Measurements from ENCODE around the gene NPR3.

Gene NPR3

GRCh38 chr5:32711681-32712480, 760 bp downstream of the NPR3 start:
- Histone ChIP-seq H3K36me3 (ENCODE audit: control insufficient read depth in 1 of 2, insufficient read depth in 2 of 2, low read length in 2 of 2) (no peaks in the 10 kb centered on the region), H3K4me3 (ENCODE audit: low read depth in 1 of 2, low read length in 2 of 2) (peak overlapping the region in 1 of 2 donors; percentile 53), H3K9me3 (ENCODE audit: control insufficient read depth in 1 of 2, low read length in 2 of 2) (no peaks in the 10 kb centered on the region), H3K27me3 (ENCODE audit: control insufficient read depth in 1 of 2, insufficient read depth in 2 of 2, low read length in 2 of 2) (peaks cover 29 to 36% of the 10 kb centered on the region in 2 donors), H3K9ac (ENCODE audit: low read depth in 1 of 2, low read length in 2 of 2) (no peak overlapping the region), H3K4me1 (ENCODE audit: control insufficient read depth in 1 of 2, insufficient read depth in 2 of 2, low read length in 2 of 2) (peaks cover 0 to 10% of the 10 kb centered on the region in 2 donors), H3K27ac (ENCODE audit: low read depth, low read length) (no peak overlapping the region)

- peaks cover 0 to 10% of the 10 kb centered on the region in 2 donors for H3K4me1 ChIP-seq (ENCODE audit: control insufficient read depth in 1 of 2, insufficient read depth in 2 of 2, low read length in 2 of 2)
- H3K9me3 ChIP-seq (ENCODE audit: control insufficient read depth in 1 of 2, low read length in 2 of 2) = no peaks in the 10 kb centered on the region
- H3K27me3 ChIP-seq (ENCODE audit: control insufficient read depth in 1 of 2, insufficient read depth in 2 of 2, low read length in 2 of 2) = peaks cover 29 to 36% of the 10 kb centered on the region in 2 donors
- H3K36me3 ChIP-seq (ENCODE audit: control insufficient read depth in 1 of 2, insufficient read depth in 2 of 2, low read length in 2 of 2) = no peaks in the 10 kb centered on the region
- no peak overlapping the region for H3K27ac ChIP-seq (ENCODE audit: low read depth, low read length)
- H3K9ac ChIP-seq (ENCODE audit: low read depth in 1 of 2, low read length in 2 of 2) = no peak overlapping the region
- peak overlapping the region in 1 of 2 donors; percentile 53 for H3K4me3 ChIP-seq (ENCODE audit: low read depth in 1 of 2, low read length in 2 of 2)
Measured at GRCh38 chr5:32712481-32713360, 1.6 kb downstream of the NPR3 start.

- Histone ChIP-seq H3K4me1 (ENCODE audit: control insufficient read depth in 1 of 2, insufficient read depth in 2 of 2, low read length in 2 of 2) (peaks cover 0 to 10% of the 10 kb centered on the region in 2 donors), H3K9ac (ENCODE audit: low read depth in 1 of 2, low read length in 2 of 2) (no peak overlapping the region), H3K9me3 (ENCODE audit: control insufficient read depth in 1 of 2, low read length in 2 of 2) (no peaks in the 10 kb centered on the region), H3K4me3 (ENCODE audit: low read depth in 1 of 2, low read length in 2 of 2) (peak overlapping the region in 1 of 2 donors; percentile 53), H3K27ac (ENCODE audit: low read depth, low read length) (no peak overlapping the region), H3K27me3 (ENCODE audit: control insufficient read depth in 1 of 2, insufficient read depth in 2 of 2, low read length in 2 of 2) (peaks cover 29 to 36% of the 10 kb centered on the region in 2 donors), H3K36me3 (ENCODE audit: control insufficient read depth in 1 of 2, insufficient read depth in 2 of 2, low read length in 2 of 2) (no peaks in the 10 kb centered on the region)
Measured at GRCh38 chr5:32713361-32713769, 2.2 kb downstream of the NPR3 start.

- H3K4me3 ChIP-seq (ENCODE audit: low read depth in 1 of 2, low read length in 2 of 2) = no peak overlapping the region
- H3K36me3 ChIP-seq (ENCODE audit: control insufficient read depth in 1 of 2, insufficient read depth in 2 of 2, low read length in 2 of 2) = no peaks in the 10 kb centered on the region
- no peak overlapping the region for H3K27ac ChIP-seq (ENCODE audit: low read depth, low read length)
- H3K9me3 ChIP-seq (ENCODE audit: control insufficient read depth in 1 of 2, low read length in 2 of 2) = no peaks in the 10 kb centered on the region
- peaks cover 0 to 10% of the 10 kb centered on the region in 2 donors for H3K4me1 ChIP-seq (ENCODE audit: control insufficient read depth in 1 of 2, insufficient read depth in 2 of 2, low read length in 2 of 2)
- peaks cover 27 to 32% of the 10 kb centered on the region in 2 donors for H3K27me3 ChIP-seq (ENCODE audit: control insufficient read depth in 1 of 2, insufficient read depth in 2 of 2, low read length in 2 of 2)
- no peak overlapping the region for H3K9ac ChIP-seq (ENCODE audit: low read depth in 1 of 2, low read length in 2 of 2)
Measured at GRCh38 chr5:32713770-32714381, 2.8 kb downstream of the NPR3 start.

GRCh38 chr5:32714836-32715235, 3.7 kb downstream of the NPR3 start:
- Histone ChIP-seq H3K27ac (ENCODE audit: low read depth, low read length) (no peak overlapping the region), H3K9ac (ENCODE audit: low read depth in 1 of 2, low read length in 2 of 2) (no peak overlapping the region), H3K9me3 (ENCODE audit: control insufficient read depth in 1 of 2, low read length in 2 of 2) (no peaks in the 10 kb centered on the region), H3K4me3 (ENCODE audit: low read depth in 1 of 2, low read length in 2 of 2) (no peak overlapping the region), H3K4me1 (ENCODE audit: control insufficient read depth in 1 of 2, insufficient read depth in 2 of 2, low read length in 2 of 2) (peaks cover 0 to 10% of the 10 kb centered on the region in 2 donors), H3K36me3 (ENCODE audit: control insufficient read depth in 1 of 2, insufficient read depth in 2 of 2, low read length in 2 of 2) (no peaks in the 10 kb centered on the region), H3K27me3 (ENCODE audit: control insufficient read depth in 1 of 2, insufficient read depth in 2 of 2, low read length in 2 of 2) (peaks cover 21 to 28% of the 10 kb centered on the region in 2 donors)

- H3K9me3 ChIP-seq (ENCODE audit: control insufficient read depth in 1 of 2, low read length in 2 of 2) = no peaks in the 10 kb centered on the region
- no peak overlapping the region for H3K9ac ChIP-seq (ENCODE audit: low read depth in 1 of 2, low read length in 2 of 2)
- no peak overlapping the region for H3K4me3 ChIP-seq (ENCODE audit: low read depth in 1 of 2, low read length in 2 of 2)
- H3K27me3 ChIP-seq (ENCODE audit: control insufficient read depth in 1 of 2, insufficient read depth in 2 of 2, low read length in 2 of 2) = no peaks in the 10 kb centered on the region
- no peaks in the 10 kb centered on the region for H3K36me3 ChIP-seq (ENCODE audit: control insufficient read depth in 1 of 2, insufficient read depth in 2 of 2, low read length in 2 of 2)
- H3K4me1 ChIP-seq (ENCODE audit: control insufficient read depth in 1 of 2, insufficient read depth in 2 of 2, low read length in 2 of 2) = no peaks in the 10 kb centered on the region
- no peak overlapping the region for H3K27ac ChIP-seq (ENCODE audit: low read depth, low read length)
Measured at GRCh38 chr5:32720300-32720699, 9.2 kb downstream of the NPR3 start.

- H3K36me3 ChIP-seq (ENCODE audit: control insufficient read depth in 1 of 2, insufficient read depth in 2 of 2, low read length in 2 of 2) = no peaks in the 10 kb centered on the region
- H3K9me3 ChIP-seq (ENCODE audit: control insufficient read depth in 1 of 2, low read length in 2 of 2) = no peaks in the 10 kb centered on the region
- no peak overlapping the region for H3K4me3 ChIP-seq (ENCODE audit: low read depth in 1 of 2, low read length in 2 of 2)
- H3K27me3 ChIP-seq (ENCODE audit: control insufficient read depth in 1 of 2, insufficient read depth in 2 of 2, low read length in 2 of 2) = no peaks in the 10 kb centered on the region
- H3K27ac ChIP-seq (ENCODE audit: low read depth, low read length) = no peak overlapping the region
- no peaks in the 10 kb centered on the region for H3K4me1 ChIP-seq (ENCODE audit: control insufficient read depth in 1 of 2, insufficient read depth in 2 of 2, low read length in 2 of 2)
- H3K9ac ChIP-seq (ENCODE audit: low read depth in 1 of 2, low read length in 2 of 2) = no peak overlapping the region
Measured at GRCh38 chr5:32721626-32722025, 10.5 kb downstream of the NPR3 start.

GRCh38 chr5:32722957-32723356, 11.8 kb downstream of the NPR3 start:
- H3K4me1 ChIP-seq (ENCODE audit: control insufficient read depth in 1 of 2, insufficient read depth in 2 of 2, low read length in 2 of 2) = no peaks in the 10 kb centered on the region
- no peaks in the 10 kb centered on the region for H3K9me3 ChIP-seq (ENCODE audit: control insufficient read depth in 1 of 2, low read length in 2 of 2)
- no peak overlapping the region for H3K9ac ChIP-seq (ENCODE audit: low read depth in 1 of 2, low read length in 2 of 2)
- H3K27ac ChIP-seq (ENCODE audit: low read depth, low read length) = no peak overlapping the region
- no peaks in the 10 kb centered on the region for H3K27me3 ChIP-seq (ENCODE audit: control insufficient read depth in 1 of 2, insufficient read depth in 2 of 2, low read length in 2 of 2)
- no peaks in the 10 kb centered on the region for H3K36me3 ChIP-seq (ENCODE audit: control insufficient read depth in 1 of 2, insufficient read depth in 2 of 2, low read length in 2 of 2)
- no peak overlapping the region for H3K4me3 ChIP-seq (ENCODE audit: low read depth in 1 of 2, low read length in 2 of 2)

- Histone ChIP-seq H3K27me3 (ENCODE audit: control insufficient read depth in 1 of 2, insufficient read depth in 2 of 2, low read length in 2 of 2) (no peaks in the 10 kb centered on the region), H3K36me3 (ENCODE audit: control insufficient read depth in 1 of 2, insufficient read depth in 2 of 2, low read length in 2 of 2) (no peaks in the 10 kb centered on the region), H3K9ac (ENCODE audit: low read depth in 1 of 2, low read length in 2 of 2) (no peak overlapping the region), H3K4me3 (ENCODE audit: low read depth in 1 of 2, low read length in 2 of 2) (no peak overlapping the region), H3K9me3 (ENCODE audit: control insufficient read depth in 1 of 2, low read length in 2 of 2) (no peaks in the 10 kb centered on the region), H3K27ac (ENCODE audit: low read depth, low read length) (no peak overlapping the region), H3K4me1 (ENCODE audit: control insufficient read depth in 1 of 2, insufficient read depth in 2 of 2, low read length in 2 of 2) (no peaks in the 10 kb centered on the region)
Measured at GRCh38 chr5:32724526-32724925, 13.4 kb downstream of the NPR3 start.

All from duodenal mucosa (tissue), 2 donors.